GM19023 (cell line): ENCODE measurements around the gene CDKL1.

ENCODE experiments used
- ATAC-seq: cut with Tn5 transposase; IDR thresholded peaks from one replicate; pipeline ENCODE4 v1.9.1; 2021; ENCODE audit warnings: mild to moderate bottlenecking, moderate library complexity; ENCODE audit not compliant: unreplicated experiment

The CDKL1 gene

DNA sequence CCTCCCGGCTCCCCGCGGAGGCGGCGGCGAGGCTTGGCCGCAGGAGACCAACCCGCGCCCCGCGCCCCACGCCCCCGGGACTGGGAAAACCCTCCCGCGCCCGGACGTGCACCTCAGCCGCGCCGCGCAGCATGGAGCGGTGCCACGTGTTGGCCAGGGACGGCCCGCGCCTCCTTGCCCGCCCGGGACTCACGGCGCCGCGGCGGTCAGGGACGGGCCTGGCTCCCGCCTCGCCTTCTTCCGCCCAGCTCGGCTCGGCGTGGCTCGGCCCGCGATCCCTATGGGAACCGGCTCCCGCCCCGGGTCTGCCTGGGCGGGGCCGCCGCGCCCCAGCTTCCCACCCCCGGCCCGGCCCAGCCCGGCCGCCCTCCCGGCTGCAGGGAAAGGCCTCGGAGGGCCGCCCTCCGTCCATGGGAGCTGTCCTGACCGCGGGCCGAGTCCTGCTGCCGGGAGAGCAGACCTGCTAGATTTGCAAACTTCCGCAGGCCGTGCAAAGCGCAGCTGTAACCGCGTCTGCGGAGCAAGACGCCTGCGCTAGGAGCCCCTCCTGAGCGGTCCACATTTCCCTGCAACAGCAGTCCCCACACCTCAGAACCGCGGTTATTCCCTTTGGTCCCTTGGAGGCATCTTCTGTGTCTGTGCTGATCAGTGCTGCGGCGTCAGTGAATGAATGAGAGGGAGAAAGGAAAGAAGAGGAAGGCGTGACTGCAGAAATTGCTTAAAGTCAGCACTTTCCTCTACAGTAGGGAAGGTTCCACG lies at the start of gene CDKL1:
CDKL1 (minus strand) TSS at position 251 of the 759 bp plus-strand sequence. CDS start 1,013 bp downstream, outside the sequence.
- peak; percentile 51 for ATAC-seq

DNA sequence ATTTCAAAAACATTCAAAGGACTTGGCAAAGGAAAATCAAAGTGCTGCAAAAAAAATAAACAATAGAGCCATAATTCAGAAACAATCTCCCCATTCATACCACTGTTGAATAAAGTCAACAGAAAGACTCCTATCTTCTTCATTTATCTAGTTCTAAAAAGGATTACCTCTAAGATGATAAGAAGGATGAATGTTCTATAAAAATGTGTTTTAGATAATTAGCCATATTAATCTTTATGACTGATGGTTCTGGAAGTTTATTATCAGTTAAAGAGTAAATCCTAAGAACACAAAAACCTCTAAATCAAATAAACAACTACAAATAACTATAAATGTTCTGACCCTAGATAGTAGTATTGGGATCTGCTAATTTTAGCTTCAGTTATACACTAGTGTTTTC lies 37.8 kb upstream of the CDKL1 start:
- no peak for ATAC-seq

DNA sequence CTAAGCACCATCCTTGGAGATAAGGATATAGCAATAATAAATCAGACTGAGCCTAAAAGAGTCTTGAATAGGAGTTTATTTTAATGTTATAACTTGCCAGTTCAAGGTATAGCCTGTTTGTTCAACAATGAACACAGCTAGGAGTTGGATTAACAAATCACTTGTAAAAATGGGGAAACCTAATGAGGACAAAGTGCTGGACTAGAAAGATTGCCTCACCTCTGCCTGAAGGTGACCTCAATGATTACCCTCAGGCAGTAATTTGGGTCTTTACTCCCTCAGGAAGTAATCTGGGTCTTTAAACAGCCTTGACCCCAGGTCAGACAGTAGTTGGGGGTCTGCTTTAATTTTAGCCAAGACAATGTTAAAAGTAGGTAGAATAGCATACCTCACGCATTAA lies 35.5 kb upstream of the CDKL1 start:
- ATAC-seq = no peak

DNA sequence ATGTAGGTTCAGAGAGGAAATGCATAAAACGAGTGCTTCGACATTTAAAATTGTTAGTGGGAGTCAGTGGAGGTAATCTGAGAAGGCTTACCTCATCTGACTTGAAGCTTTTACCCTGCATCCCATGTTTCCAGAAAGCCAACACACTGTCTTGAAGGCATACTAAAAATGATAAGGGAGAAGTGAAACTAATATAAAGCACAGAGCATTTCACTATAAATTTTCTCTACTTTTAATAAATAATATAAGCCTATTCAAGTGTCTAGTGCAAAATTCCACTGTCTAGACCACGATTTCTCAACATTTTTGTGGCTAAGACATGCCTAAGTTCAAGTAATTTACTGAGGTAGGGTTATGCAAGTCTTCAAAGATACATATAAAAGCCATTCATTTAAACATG lies 29.1 kb upstream of the CDKL1 start:
- ATAC-seq = no peak

DNA sequence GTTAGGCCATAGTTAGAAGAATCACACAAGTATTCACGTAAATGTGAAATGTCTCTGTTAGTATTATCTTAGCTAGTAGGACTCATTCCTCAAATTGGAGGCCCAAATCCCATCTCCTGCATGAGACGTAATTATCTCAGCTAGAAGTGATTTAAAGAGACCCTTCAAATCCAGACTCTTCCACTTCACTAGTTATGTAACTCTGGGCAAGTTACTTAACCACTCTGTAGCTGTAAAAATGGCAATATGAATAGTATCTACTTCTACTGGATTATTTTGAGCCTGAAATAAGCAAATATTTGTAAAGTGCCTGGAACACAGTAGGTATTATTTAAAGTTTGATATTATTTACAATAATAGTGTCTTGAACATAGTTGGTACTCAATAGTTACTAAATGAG lies 28.4 kb upstream of the CDKL1 start:
- ATAC-seq = no peak

DNA sequence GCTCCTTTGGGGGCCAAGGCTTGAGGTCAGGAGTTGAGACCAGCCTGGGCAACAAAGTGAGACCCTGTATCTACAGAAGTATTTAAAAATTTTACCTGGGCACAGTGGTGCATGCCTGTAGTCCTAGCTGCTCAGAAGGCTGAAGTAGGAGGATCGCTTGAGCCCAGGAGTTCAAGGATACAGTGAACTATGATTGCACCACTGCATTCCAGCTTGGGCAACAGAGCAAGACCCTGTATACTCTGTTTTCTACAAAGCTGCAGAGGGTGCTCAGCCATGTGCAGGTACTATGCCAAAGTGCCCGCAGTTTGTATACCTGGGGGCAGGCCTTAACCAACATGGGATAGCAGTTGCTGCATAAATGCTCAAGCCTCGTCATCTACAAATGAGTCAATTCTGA lies 26.8 kb upstream of the CDKL1 start:
- no peak for ATAC-seq

DNA sequence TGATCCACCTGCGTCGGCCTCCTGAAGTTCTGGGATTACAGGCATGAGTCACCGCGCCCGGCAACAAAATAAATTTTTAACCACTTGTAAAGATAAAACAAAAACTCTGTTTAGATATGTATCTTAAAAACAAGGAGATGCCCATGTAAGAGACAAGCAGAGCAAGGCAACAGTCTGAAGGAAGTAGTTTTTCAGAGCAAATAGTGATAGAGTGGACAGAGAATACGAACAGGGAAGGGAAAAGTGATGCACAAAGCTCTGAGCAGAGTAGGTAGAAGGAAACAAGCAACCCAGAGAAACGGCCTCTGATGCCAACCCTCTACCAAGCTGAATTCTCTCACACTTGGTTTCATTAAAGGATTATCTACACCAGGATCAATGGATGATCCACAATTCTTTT lies 24.8 kb upstream of the CDKL1 start:
- ATAC-seq = no peak

DNA sequence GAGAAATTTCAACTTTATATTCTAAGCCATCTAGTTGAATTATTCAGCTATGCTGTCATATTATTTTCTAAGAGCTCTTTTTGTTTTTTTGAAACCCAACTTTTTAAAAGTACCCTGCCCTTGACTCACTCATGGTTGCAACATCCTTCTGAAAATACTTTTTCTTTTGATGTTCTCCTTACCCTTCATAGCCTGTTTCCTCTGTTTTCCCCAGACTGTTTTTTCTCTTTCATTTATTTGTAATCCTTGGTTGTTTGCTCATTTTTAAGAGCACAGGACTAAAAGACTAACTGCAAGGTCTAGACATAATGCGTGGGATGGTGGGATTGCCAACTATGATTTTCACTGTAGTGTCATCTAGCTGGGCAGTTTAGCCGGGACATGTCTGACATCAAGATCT lies 21.2 kb upstream of the CDKL1 start:
- no peak for ATAC-seq

DNA sequence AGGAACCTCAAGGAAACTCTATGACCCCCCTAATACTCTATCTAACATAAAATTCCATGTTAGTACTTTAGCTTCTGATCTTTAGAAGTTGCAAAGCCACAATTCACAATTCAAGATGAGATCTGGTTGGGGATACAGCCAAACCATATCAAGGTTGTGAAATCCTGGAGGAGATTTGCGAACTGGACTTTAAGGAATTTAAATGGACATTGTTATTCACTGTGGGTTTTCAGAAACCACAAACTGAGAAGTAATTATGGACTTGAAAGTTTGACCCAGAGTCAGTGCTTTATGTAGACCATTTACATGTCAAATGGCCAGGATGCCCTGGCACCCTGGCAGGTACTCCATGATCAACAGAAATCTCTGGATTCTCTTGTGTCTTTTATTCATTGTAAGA lies 14.2 kb upstream of the CDKL1 start:
- ATAC-seq = no peak

DNA sequence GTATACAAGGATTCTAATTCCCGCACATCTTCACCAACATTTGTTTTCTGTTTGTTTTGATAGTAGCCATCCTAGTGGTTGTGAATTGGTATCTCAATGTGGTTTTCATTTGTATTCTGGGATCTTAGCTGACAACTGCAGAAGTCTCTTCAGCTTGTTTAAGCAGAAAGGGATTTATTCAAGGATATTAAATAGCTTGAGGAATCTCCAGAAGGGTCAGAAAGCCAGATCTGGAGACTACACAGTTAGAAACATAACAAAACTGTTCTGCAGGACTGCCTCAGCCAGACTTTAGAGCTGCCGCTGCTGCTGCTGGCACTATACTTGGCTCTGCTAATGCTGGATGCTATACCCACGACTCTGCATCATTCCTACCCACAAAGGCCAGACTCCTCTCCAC lies 13.4 kb upstream of the CDKL1 start:
- ATAC-seq = no peak

DNA sequence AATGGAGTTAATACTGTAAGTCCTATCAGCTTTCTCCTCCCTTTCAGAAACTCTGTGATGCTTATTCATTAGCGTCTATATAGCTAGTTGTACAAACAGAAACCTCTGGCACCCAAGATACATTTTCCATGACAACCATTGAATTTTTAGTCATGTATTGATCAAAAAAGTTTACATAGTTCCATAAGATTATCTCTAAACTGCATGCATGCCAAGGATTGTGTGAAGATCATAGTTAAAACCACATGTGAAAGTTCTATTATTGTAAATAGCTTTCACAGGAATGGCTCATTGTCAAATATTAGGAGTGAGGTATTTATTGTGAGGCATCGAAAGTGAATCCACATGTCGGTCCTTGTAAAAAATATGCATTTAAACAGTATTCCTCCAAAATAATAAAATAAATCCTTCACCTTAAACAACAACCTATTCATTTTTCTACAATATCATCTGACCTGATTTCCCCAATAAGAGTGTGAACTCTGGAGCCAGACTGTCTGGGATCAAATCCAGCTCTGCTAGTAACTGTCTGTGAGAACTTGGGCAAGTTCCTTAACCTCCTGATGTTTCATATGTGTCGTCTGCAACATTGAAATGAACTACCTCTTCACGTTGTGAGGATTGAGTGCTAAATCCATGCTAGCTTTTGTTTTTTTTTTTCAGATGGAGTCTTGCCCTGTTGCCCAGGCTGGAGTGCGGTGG lies 10.6 kb upstream of the CDKL1 start:
- no peak for ATAC-seq

DNA sequence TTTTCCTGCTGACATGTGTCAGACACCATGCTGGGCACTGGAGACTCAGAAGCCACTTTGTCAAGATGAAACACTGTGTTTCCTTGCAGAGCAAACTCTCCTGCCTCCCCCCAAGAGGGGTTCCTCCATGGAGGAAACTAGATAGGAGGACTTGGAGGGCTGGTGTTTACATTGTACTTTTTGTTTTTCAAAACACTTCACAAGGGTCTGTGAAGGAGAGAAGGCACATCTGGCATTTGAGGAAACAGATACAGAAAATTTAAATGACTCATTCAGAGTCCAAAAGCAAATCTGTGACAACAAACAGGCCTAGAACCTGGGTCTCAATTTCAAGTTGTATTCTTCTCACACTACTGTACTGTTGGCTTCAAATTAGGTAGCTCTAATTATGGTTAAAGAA lies 6.7 kb upstream of the CDKL1 start:
- ATAC-seq = no peak

DNA sequence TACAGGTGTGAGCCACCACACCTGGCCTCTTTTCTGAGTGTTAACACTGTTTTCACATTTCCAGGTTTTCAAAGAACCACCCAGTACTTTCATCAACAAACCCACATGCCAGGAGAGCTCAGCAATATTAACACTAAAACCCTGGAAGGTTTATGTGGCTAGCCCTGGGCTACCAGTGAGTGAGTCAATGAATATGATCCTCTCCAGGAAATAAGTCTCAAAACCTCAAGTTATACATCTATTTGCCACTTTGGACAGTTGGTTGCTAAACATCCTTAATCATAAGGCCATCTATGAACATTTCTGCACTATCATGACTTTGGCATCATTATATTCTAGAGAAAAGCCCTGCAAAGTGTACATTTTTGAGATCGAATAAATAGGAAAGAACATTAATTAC lies 6.3 kb upstream of the CDKL1 start:
- ATAC-seq = no peak

DNA sequence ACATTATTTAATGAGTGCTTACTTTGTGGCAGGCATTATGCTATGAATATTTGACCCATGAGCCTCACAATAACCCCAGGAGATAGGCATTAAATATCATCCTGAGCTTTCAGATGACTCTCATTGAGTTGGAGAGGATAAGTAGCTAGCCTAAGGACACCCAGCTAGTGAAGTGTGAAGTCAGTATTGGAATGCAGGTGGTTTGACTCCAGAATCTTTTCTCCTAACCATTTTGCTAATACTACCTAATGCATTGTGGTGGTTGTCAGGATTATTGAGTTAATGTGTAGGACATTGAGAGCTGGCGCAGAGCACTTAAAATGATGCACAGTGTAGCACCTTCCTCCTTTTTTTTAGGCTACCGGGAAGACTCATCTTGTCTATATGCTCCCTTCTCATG lies 3.8 kb upstream of the CDKL1 start:
- ATAC-seq = no peak

DNA sequence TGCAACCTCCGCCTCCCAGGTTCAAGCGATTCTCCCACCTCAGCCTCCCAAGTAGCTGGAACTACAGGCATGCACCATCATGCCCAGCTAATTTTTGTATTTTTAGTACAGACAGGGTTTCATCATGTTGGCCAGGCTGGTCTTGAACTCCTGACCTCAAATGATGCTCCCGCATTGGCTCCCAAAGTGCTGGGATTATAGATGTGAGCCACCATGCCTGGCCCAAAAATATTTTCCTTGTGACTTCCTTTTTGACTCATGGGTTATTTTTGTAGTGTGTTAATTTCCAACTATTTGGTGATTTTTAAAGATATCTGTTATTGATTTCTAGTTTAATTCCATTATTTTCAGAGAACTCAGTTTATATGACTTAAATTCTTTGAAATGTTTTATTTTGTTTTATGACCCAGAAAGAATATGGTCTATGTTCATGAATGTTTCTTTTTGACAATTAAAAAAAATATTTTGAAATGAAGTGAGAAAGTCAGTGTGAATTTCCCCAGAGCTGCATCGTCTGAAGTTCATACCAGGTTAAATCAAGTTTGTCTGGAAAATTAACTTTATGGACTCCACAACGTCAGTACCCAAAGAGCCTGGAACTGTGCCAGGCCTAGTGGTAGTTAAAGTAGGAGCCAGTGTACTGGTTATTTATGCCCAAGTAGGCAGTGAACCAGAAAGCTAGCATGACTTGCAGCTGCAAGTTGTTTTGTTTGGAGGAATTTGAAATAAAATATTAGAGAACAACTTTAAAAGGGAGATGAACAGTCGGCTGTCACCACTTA lies 2.8 kb upstream of the CDKL1 start:
- ATAC-seq = no peak

DNA sequence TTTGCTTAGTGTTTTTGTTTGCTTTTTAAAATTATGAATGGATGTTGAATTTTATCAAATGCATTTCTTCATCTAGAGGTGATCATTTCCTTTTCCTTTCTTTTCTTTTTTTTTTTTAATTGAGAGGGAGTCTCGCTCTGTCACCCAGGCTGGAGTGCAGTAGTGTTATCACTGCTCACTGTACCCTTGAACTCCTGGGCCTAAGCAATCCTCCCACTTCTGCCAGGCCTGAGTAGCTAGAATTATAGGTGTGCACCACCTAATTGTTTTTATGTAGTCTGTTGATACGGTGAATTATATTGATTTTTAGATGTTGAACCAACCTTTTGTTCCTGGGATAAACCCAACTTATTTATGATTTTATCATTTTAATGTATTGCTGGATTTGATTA lies 1.5 kb upstream of the CDKL1 start:
- no peak for ATAC-seq

DNA sequence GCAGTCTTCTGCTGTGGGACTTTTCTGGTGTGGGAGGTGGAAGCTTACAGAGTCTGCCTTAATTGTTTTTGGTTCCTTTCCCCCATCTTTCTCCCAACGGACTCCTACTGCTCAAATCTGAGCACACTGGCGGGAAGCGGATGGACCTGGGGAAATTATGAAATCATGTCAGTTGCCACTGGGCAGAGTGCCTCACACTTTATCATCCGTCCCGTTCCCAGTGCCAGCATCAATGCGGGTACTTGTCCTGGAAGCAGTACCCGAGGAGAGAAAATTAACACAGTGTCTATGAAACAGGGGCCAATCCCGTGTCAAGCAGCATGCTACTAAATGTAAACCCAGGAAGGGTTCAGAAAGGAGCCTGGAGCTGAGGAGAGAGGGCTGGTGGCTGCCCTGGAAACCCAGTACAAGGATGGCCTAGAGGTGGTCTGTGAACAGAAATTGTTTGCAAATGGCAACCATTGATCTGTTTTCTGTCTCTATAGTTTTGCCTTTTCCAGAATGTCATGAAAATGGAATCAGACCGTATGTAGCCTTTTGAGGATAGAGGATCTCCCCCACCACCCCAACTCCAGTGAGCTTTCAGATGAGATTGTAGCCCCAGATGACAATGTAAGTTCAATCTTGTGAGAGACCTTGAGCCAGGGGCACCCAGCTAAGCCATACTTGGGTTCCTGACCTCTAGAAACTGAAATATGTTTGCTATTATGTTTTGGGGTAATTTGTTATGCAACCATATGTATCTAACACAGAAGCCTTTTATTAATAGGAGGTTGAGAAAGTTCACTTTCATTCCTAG lies 908 bp upstream of the CDKL1 start:
- ATAC-seq = no peak

DNA sequence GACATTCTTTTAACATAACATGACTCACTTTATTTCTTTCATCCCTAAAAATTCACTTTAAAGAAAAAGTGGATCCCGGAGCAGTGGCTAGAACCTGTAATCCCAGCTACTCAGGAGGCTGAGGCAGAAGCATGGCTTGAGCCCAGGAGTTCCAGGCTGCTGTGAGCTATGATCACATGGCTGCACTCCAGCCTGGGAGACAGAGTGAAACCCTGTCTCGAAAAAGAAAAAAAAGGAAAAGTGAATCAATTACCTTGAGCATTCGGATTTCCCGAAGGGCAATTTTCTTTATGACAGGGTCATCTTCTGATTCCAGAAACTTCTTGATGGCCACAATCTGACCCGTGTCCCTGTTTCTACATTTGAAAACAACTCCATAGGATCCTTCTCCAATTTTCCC lies 1.2 kb downstream of the CDKL1 start:
- ATAC-seq = no peak

DNA sequence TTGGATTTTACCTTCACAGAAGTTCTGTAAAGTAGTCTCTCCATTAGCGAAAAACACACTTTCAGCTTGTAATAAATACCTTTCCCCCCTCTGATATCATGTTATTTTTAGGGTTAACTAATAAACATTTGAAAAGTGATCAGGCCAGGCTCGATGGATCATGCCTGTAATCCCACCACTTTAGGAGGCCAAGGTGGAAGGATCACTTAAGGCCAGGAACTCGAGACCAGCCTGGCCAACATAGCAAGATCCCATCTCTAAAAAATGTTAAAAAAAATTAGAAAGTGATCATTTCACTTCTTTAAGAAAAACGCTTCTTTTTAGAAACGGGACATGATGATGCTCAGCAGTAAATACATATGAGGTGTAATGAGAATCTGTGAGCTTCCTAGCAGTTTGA lies 2.0 kb downstream of the CDKL1 start:
- no peak for ATAC-seq

DNA sequence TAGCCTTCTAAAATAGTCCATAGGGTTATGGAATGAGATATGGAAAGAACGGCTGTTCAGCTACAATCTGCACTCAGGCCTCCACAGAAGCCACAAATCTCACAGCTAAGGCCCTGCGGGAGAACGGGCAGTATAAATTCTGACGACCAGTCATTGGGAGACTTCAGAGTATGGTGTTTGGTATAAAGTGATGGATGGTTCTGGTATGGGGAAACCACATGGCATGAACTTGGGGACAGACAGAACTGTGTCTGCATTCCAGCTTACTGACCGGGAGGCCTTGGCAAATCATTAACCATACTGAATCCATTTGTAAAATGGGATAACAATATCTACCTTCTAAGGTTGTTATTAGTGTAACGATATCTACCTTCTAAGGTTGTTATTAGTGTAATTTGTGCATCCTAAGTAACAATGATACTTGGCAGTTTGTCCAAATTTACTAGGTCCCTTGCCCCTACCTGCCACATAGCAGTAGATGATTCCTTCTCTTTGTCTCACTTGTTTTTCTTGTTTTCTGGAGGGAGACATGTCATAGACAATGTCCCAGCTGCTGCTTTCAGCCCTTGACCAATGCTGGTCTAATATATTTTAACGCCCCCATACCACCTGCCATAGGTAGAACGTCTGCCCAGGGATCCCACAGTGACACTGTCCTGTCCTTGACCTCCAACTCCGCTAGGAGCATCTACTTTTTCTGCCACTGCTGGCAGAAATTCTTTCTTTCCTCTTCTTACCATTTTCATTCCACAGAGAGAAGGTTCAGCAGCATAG lies 6.8 kb downstream of the CDKL1 start:
- ATAC-seq = no peak
